Activated T-cell treated with anti-CD3 and anti-CD28 coated beads, Interleukin-2, amount 50 U/mL, for 24 hours (primary cell): ENCODE data around the gene MYL6B.

Experiments
- DNase-seq: peaks from one replicate; pipeline ENCODE4 v3.0.0-alpha.2; 2020
- H3K27ac Mint-ChIP-seq: 2 replicates; pipeline ENCODE4 v1.8.0; 2020; ENCODE audit warnings: mild to moderate bottlenecking, mixed read lengths
- H3K27me3 Mint-ChIP-seq: 2 replicates; pipeline ENCODE4 v1.8.0; 2020; ENCODE audit warnings: mixed read lengths
- H3K36me3 Mint-ChIP-seq: 2 replicates; pipeline ENCODE4 v1.8.0; 2020; ENCODE audit warnings: low read depth, mixed read lengths
- H3K4me1 Mint-ChIP-seq: 2 replicates; pipeline ENCODE4 v1.8.0; 2020; ENCODE audit warnings: low read depth, mixed read lengths
- H3K4me3 Mint-ChIP-seq: 2 replicates; pipeline ENCODE4 v1.8.0; 2020; ENCODE audit warnings: mild to moderate bottlenecking, moderate library complexity, mixed read lengths
- H3K9me3 Mint-ChIP-seq: 2 replicates; pipeline ENCODE4 v1.8.0; 2020; ENCODE audit warnings: mixed read lengths

Gene MYL6B

DNA sequence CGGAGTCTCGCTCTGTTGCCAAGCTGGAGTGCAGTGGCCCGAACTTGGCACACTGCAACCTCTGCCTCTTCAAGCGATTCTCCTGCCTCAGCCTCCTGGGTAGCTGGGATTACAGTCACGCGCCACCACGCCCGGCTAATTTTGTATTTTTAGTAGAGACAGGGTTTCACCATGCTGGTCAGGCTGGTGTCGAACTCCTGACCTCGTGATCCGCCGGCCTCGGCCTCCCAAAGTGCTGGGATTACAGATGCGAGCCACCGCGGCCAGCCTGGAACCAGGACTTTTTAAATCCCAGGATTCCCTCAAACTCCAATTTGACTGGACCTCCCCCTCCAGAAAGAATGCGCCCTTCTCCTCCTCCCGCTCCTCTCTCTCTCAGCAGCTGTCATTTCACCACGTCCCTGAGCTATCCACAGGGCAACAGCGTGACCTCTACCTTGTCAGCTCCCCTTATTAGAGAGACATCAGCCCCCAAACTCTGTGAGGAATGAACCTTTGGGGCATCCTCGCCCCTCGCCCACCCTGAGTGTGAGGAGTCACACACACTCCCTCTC is 22.4 kb upstream of the MYL6B start:
- no peaks in the 10 kb centered on the region for H3K27me3 Mint-ChIP-seq
- peak overlapping the region; percentile 91 for H3K4me3 Mint-ChIP-seq
- H3K9me3 Mint-ChIP-seq = no peaks in the 10 kb centered on the region
- H3K36me3 Mint-ChIP-seq = peaks cover 67% of the 10 kb centered on the region
- DNase-seq = no peak
- peaks cover 63% of the 10 kb centered on the region for H3K4me1 Mint-ChIP-seq
- H3K27ac Mint-ChIP-seq = peak overlapping the region; percentile 98

DNA sequence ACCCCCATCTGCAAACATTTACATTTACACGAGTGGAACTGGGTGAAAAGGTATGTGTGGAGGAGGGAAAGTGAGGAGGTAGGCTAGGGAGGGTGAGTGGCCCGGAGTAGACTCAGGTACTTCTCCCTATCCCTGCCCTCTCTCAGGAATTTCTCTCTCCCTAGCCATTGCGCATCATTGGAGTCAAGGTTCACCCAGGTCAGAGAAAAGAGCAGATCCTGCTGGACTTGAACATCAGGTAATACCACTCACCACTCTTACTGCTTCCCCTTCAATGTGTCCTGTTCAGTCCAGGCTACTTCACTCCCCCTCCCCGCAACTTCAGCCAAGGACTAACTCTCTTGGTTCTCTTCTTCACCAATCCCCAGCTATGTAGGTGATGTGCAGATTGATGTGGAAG is 21.5 kb upstream of the MYL6B start:
- no peaks in the 10 kb centered on the region for H3K9me3 Mint-ChIP-seq
- peaks cover 63% of the 10 kb centered on the region for H3K4me1 Mint-ChIP-seq
- H3K36me3 Mint-ChIP-seq = peaks cover 75% of the 10 kb centered on the region
- H3K27ac Mint-ChIP-seq = peak overlapping the region; percentile 98
- H3K27me3 Mint-ChIP-seq = no peaks in the 10 kb centered on the region
- DNase-seq = no peak
- peak overlapping the region; percentile 91 for H3K4me3 Mint-ChIP-seq

DNA sequence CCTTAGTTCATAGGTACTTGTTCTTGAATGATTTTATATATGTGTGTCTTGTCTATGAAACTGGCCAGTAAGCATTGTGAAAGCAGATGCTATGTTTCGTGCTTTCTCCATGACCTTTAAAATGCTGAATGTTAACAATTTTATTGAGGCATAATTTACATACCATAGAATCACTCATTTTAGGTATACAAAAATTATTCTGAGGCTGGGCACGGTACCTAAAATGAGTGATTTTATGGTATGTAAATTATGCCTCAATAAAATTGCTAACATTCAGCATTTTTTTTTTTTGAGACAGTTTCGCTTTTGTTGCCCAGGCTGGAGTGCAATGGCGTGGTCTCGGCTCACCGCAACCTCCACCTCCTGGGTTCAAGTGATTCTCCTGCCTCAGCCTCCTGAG is 17.5 kb upstream of the MYL6B start:
- H3K27ac Mint-ChIP-seq = peak overlapping the region; percentile 68
- H3K4me1 Mint-ChIP-seq = peaks cover 71% of the 10 kb centered on the region
- DNase-seq = no peak
- H3K36me3 Mint-ChIP-seq = peaks cover 98% of the 10 kb centered on the region
- no peak overlapping the region for H3K4me3 Mint-ChIP-seq
- no peaks in the 10 kb centered on the region for H3K27me3 Mint-ChIP-seq
- H3K9me3 Mint-ChIP-seq = no peaks in the 10 kb centered on the region

DNA sequence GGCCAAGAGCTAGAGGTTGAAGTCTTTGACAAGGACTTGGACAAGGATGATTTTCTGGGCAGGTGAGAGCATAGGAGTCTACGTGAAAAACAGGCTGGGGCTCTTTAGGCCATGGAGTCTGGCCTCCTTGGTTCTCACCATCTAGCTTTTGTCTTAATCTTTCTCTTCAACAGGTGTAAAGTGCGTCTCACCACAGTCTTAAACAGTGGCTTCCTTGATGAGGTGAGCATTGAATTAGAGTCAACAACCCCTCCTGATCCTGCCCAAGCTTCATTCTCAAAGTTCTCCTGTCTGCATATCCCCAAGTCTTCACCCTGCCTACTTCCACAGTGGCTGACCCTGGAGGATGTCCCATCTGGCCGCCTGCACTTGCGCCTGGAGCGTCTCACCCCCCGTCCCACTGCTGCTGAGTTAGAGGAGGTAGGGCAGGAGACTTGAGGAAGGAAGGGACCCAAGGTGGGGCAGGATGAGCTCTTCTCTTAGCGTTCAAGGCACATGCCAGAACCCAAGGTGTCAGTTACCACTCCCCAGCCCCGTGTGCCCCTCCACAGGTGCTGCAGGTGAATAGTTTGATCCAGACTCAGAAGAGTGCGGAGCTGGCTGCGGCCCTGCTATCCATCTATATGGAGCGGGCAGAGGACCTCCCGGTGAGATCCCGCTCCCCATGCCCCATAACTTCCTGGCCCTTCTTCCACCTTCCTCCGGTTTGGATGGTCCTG is 14.4 kb upstream of the MYL6B start:
- peaks cover 97% of the 10 kb centered on the region for H3K36me3 Mint-ChIP-seq
- peak overlapping the region; percentile 73 for H3K27ac Mint-ChIP-seq
- peaks cover 66% of the 10 kb centered on the region for H3K4me1 Mint-ChIP-seq
- H3K9me3 Mint-ChIP-seq = no peaks in the 10 kb centered on the region
- no peak overlapping the region for H3K4me3 Mint-ChIP-seq
- no peak for DNase-seq
- no peaks in the 10 kb centered on the region for H3K27me3 Mint-ChIP-seq

DNA sequence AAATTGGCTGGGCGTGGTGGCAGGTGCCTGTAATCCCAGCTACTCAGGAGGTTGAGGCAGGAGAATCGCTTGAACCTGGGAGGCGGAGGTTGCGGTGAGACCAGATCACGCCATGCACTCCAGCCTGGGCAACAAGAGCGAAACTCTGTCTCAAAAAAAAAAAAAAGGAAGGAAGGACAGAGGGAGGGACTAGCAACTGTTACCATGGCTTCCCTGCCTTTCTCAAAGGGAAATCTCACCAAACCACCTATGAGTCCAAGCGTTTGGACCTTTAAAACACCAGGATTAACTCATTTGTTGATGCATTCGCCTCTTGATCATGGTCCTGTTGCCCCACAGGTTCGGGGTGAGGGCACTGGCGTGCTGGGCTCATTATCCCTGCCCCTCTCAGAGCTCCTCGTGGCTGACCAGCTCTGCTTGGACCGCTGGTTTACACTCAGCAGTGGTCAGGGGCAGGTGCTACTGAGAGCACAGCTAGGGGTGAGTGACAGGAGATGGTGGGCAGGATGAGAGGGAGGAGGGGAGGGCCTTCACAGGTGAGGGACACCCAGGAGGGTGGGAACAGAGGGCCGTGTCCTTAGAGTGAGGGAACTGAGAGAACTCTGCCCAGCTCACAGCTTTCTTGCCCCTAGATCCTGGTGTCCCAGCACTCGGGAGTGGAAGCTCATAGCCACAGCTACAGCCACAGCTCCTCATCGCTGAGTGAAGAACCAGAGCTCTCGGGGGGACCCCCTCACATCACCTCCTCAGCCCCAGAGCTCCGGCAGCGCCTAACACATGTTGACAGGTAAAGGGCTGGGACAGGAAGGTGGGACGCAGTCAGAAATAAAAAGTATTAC is 10.2 kb upstream of the MYL6B start:
- Mint-ChIP-seq H3K9me3 (no peaks in the 10 kb centered on the region), H3K4me3 (no peak overlapping the region), H3K27me3 (no peaks in the 10 kb centered on the region), H3K4me1 (peaks cover 51% of the 10 kb centered on the region), H3K36me3 (peaks cover 87% of the 10 kb centered on the region), H3K27ac (peak overlapping the region; percentile 90)
- no peak for DNase-seq

DNA sequence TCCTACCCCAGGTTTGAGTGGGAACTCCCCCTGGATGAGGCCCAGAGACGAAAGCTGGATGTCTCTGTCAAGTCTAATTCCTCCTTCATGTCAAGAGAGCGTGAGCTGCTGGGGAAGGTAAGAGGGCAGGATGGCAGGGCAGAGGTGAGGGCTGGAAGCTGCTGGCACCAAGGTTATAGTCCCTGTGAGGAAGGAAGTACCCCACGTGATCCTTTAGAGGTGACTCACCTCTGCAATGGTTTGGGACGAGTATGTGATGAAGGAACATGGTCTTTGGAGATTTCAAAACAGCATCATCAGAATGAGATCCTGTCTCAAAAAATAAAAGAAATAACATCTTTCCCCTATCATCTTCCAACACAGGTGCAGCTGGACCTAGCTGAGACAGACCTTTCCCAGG is 9.2 kb upstream of the MYL6B start:
- no peaks in the 10 kb centered on the region for H3K27me3 Mint-ChIP-seq
- peaks cover 41% of the 10 kb centered on the region for H3K4me1 Mint-ChIP-seq
- peaks cover 77% of the 10 kb centered on the region for H3K36me3 Mint-ChIP-seq
- H3K27ac Mint-ChIP-seq = peak overlapping the region; percentile 90
- H3K9me3 Mint-ChIP-seq = no peaks in the 10 kb centered on the region
- DNase-seq = no peak
- no peak overlapping the region for H3K4me3 Mint-ChIP-seq

DNA sequence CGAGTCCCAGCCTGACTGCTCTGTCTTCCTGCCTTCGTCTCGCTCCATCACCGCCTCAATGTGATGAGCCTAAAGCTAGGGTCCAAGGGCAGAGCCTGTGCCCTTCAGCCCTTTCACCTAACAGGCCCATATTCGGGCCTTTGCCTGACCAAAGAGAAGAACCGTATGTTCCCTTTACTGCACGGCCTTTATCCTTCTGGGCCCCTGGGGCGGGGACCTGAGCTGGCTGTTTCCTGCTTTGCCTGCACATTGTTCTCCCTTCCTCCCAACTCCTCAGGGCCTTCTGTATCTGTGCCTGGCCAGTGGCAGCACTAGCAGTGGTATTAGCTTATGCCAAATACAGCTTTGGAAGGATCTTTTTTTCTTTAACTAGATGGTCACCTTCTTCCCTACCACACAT is 8.5 kb upstream of the MYL6B start:
- H3K36me3 Mint-ChIP-seq = peaks cover 70% of the 10 kb centered on the region
- H3K9me3 Mint-ChIP-seq = no peaks in the 10 kb centered on the region
- DNase-seq = no peak
- no peak overlapping the region for H3K4me3 Mint-ChIP-seq
- peak overlapping the region; percentile 90 for H3K27ac Mint-ChIP-seq
- H3K27me3 Mint-ChIP-seq = no peaks in the 10 kb centered on the region
- H3K4me1 Mint-ChIP-seq = peaks cover 34% of the 10 kb centered on the region

DNA sequence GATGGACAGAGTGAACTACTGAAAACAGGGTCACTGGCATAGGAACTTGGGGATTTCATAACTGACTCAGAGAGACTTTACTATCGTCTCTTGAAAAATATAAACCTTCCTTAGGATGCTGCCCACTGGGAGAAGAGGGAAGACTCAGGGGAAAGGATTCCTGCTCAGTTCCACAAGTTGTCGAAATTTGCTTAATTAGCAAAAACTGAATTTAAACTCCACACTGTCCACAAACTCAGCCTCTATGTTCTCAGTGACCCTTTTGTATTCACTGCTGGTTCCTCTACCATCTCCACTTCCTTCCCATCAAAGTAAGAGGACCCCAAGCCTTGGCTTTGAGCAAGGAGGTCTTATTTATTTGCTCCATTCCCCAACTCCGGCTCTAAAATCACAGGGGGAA is 7.2 kb upstream of the MYL6B start:
- Mint-ChIP-seq H3K27me3 (no peaks in the 10 kb centered on the region), H3K4me1 (peaks cover 31% of the 10 kb centered on the region), H3K9me3 (no peaks in the 10 kb centered on the region), H3K36me3 (peaks cover 58% of the 10 kb centered on the region), H3K4me3 (no peak overlapping the region), H3K27ac (peak overlapping the region; percentile 44)
- DNase-seq = no peak

DNA sequence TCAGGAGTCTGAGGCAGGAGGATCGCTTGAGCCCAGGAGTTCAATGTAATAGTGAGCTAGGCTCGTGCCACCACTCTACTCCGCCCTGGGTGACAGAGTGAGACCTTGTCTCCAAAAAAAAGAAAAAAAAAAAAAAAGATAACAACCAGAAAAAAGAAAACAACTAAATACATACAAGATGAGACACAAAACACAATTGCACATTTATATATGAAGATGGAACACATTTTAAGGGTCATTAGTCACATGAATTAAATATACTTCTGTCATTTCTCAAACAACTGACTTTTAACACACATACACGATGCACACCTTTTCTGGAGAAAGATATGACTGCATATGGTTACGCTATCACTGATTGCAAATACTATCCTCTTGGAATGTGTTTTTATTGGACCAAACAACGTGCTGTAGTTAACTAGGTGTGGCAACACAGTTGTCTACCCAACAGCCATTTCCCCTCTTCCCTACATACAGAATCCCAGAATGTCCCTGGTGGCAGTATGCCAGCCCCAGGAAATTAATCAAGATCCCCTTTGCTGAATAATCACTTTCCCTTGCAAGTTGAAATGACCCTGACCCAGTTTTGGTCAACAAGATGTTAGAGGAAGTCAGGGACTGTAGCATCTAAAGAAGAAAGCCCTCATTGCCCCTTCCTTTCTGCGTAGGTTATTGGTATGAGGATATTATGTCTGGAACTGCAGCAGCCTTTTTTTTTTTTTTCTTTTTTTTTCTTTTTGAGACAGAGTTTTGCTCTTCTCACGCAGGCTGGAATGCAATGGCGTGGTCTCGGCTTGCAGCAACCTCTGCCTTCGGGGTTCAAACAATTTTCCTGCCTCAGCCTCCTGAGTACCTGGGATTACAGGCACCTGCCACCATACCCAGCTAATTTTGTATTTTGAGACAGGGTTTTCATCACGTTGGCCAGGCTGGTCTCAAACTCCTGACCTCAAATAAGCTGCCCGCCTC is 5.6 kb upstream of the MYL6B start:
- H3K9me3 Mint-ChIP-seq = no peaks in the 10 kb centered on the region
- peak overlapping the region; percentile 6 for H3K27ac Mint-ChIP-seq
- no peak overlapping the region for H3K4me3 Mint-ChIP-seq
- DNase-seq = no peak
- no peaks in the 10 kb centered on the region for H3K27me3 Mint-ChIP-seq
- H3K4me1 Mint-ChIP-seq = peaks cover 37% of the 10 kb centered on the region
- peaks cover 43% of the 10 kb centered on the region for H3K36me3 Mint-ChIP-seq

DNA sequence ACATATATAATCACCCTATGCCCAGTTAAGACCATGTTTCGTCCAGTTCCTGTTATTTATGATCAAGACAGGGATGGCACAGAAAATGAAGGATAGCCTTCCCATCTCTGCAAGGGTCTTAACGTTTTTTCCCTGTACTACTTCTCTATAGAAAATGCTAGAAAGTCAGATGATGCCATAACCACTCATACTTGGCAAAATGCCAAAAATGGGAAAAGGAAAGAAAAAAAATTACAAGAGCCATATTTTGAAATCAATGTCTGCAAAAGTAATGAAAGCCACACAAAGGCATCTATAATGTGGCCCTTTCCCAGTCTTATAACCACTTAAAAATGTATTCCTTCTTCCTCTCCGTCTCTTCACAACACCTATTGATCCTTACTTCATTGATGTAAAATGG is 1.8 kb upstream of the MYL6B start:
- peak overlapping the region; percentile 91 for H3K4me3 Mint-ChIP-seq
- DNase-seq = no peak
- peak overlapping the region; percentile 97 for H3K27ac Mint-ChIP-seq
- H3K36me3 Mint-ChIP-seq = peaks cover 23% of the 10 kb centered on the region
- no peaks in the 10 kb centered on the region for H3K9me3 Mint-ChIP-seq
- H3K27me3 Mint-ChIP-seq = no peaks in the 10 kb centered on the region
- H3K4me1 Mint-ChIP-seq = peaks cover 40% of the 10 kb centered on the region

DNA sequence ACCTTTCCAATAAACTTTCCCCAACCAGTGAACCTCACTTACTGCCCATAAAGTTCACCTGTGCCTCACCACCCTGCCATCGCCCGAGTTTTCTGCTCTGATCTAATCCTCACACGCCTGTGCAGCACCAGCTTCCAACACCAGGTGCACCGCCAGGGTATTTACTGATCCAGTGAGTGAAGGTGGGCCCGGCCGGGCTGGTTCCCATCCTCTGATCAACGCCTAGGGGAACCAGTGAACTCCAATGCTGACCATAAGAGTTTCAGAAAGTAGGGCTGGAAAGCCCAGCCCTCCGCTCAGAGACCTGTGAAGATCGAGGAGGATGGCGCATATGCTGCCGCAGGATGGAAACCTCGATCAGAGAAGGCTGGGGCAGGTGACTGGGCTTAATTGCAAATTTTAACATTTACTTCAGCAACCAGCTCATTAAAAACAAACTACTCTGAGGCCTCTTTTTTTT is 685 bp upstream of the MYL6B start:
- DNase-seq = peak; percentile 80
- H3K27ac Mint-ChIP-seq = peak overlapping the region; percentile 97
- no peaks in the 10 kb centered on the region for H3K9me3 Mint-ChIP-seq
- peak overlapping the region; percentile 91 for H3K4me3 Mint-ChIP-seq
- H3K36me3 Mint-ChIP-seq = peaks cover 29% of the 10 kb centered on the region
- H3K27me3 Mint-ChIP-seq = no peaks in the 10 kb centered on the region
- H3K4me1 Mint-ChIP-seq = peaks cover 42% of the 10 kb centered on the region

DNA sequence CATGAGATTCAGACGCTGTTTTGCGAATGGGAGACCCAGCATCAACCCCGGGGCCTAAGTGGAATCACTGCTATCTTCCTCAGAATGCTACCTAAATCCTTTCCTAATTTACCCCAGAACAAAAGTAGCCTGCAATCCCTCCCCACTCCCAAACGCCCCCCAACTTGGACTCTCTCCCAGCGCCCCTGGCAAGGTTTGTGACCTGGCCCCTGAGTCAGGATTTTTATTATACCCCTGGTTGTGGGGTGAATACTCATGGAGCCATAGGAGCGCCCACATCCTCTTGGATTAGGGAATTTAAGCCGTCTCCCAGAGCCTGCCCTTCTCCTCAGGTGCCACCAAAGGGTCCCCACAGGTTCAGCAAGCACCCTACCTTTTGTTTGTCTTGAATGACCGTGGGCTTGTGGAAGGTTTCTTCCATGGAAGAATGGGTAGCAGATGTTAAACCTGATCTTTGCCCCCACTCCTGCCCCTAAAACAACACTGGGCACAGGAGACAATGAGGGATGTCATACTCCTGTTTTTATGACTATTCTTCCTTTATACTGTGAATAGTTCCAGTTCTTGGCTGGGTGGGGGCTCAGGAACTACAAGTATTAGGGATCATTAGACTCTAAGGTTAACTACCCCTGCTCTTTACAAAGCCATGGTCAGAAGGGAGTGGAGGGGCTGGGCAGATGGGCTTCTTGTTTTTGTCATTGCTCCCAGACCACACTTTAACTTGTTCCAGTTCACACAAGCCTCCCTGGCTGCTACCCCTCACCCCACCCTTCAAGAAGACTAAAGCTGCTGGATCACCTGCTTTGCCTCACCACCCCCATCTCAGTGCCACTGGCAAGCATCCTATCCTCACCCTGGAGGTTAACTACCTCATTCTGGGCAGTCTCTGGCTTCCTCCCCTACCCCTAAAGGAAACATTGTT is 630 bp downstream of the MYL6B start:
- H3K4me1 Mint-ChIP-seq = peaks cover 48% of the 10 kb centered on the region

DNA sequence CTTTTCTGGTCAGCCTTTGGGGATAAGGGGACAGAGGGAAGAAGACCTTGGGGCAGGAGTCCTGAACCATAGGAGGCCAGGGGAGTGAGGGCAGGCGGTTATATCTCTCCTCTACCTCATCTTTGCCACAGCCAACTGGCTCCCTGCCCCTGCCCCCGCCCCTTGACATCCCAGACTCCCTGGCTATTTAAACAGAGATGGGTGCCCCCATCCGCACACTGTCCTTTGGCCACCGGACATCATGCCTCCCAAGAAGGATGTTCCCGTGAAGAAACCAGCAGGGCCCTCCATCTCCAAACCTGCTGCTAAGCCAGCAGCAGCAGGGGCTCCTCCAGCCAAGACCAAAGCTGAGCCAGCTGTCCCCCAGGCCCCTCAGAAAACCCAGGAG is 1.3 kb downstream of the MYL6B start:
- no peak for DNase-seq
- peaks cover 44% of the 10 kb centered on the region for H3K36me3 Mint-ChIP-seq
- H3K4me1 Mint-ChIP-seq = peaks cover 48% of the 10 kb centered on the region
- H3K9me3 Mint-ChIP-seq = no peaks in the 10 kb centered on the region
- H3K4me3 Mint-ChIP-seq = peak overlapping the region; percentile 91
- H3K27me3 Mint-ChIP-seq = no peaks in the 10 kb centered on the region
- H3K27ac Mint-ChIP-seq = no peak overlapping the region

More for the DNA sequence above, 630 bp downstream of the MYL6B start:
- DNase-seq = no peak
- Mint-ChIP-seq H3K9me3 (no peaks in the 10 kb centered on the region), H3K27ac (peak overlapping the region; percentile 97), H3K36me3 (peaks cover 37% of the 10 kb centered on the region), H3K27me3 (no peaks in the 10 kb centered on the region), H3K4me3 (peak overlapping the region; percentile 91)
